MM.1S (cell line): Measurements from ENCODE around the gene PPFIA2.

ENCODE experiments used
- EZH2phosphoT487 ChIP-seq: fragments of 300-600 bp; sonication (generic); IDR thresholded peaks from 2 replicates; pipeline ENCODE4 v1.6.1; 2018; ENCODE audit warnings: antibody characterized with exemption, low read length
- TF ChIP-seq, protein P1 (sequence below): fragments of 300-600 bp; sonication (generic); IDR thresholded peaks from 2 replicates; pipeline ENCODE4 v1.5.1; 2016; ENCODE audit warnings: antibody characterized with exemption, low read length, mixed read lengths

- TF ChIP-seq, protein P1, sequence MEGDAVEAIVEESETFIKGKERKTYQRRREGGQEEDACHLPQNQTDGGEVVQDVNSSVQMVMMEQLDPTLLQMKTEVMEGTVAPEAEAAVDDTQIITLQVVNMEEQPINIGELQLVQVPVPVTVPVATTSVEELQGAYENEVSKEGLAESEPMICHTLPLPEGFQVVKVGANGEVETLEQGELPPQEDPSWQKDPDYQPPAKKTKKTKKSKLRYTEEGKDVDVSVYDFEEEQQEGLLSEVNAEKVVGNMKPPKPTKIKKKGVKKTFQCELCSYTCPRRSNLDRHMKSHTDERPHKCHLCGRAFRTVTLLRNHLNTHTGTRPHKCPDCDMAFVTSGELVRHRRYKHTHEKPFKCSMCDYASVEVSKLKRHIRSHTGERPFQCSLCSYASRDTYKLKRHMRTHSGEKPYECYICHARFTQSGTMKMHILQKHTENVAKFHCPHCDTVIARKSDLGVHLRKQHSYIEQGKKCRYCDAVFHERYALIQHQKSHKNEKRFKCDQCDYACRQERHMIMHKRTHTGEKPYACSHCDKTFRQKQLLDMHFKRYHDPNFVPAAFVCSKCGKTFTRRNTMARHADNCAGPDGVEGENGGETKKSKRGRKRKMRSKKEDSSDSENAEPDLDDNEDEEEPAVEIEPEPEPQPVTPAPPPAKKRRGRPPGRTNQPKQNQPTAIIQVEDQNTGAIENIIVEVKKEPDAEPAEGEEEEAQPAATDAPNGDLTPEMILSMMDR = no peak
- TF ChIP-seq EZH2phosphoT487 = no peak
Observed at GRCh38 chr12:81208187-81208911, 550.8 kb downstream of the PPFIA2 start.
